GM19035 (cell line): ENCODE data around the gene SLC38A8.

Experiments
- ATAC-seq: cut with Tn5 transposase; IDR thresholded peaks from one replicate; pipeline ENCODE4 v1.9.1; 2021; ENCODE audit not compliant: unreplicated experiment

SLC38A8 gene

DNA sequence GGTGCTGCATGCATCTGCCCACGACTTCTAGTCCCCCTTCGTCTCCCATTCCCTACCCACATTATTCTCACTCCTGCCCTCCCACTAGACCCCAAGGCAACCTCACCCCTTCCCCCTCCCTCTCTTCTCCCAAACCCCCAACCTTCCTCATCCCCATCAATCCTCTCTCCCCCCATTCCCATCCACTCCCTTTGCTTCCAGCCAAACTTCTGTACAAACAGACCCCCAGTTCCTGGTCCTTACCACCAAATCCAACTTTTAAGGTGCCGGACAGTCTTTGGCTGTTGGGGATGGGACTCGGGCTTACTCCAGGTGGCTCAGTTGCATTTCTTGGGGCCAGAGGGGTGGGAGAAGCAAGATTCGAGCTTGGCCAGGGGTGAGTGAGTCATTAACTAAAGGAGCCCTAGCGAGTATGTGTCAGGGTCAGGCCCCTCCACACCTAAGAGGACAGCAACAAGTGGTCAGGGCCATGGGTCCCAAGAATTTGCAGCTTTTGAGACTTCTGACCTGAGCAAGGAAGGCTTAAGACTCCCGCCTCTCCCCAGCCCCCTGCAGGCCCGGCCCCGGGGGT lies at the start of gene SLC38A8:
Gene SLC38A8, minus strand, starts transcription at position 488 of the 571 bp plus-strand sequence. CDS start 638 bp downstream, outside the sequence.
- no peak for ATAC-seq

GRCh38 chr16:84091460-84091859 lies 48.9 kb upstream of the SLC38A8 start:
- ATAC-seq, result no peak

DNA sequence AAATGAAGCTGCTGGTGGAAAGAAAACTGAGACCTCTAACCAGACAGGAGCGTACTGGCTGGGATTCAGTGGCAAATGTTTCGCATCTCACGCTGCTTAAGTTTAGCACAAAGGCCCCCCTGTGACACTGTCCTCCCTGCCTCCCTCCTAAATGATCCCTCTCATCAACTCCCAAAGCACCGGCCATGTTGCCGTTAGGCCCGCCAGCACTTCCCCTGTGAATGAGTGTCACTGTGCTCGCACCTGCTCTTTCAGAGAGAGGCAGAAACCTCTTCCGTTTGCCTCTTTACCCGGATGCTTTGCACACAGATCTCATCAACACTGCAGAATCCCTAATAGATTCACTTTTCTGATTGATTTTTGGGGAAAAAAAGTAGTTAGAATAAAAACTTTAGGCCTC lies 47.6 kb upstream of the SLC38A8 start:
- ATAC-seq, result no peak

DNA sequence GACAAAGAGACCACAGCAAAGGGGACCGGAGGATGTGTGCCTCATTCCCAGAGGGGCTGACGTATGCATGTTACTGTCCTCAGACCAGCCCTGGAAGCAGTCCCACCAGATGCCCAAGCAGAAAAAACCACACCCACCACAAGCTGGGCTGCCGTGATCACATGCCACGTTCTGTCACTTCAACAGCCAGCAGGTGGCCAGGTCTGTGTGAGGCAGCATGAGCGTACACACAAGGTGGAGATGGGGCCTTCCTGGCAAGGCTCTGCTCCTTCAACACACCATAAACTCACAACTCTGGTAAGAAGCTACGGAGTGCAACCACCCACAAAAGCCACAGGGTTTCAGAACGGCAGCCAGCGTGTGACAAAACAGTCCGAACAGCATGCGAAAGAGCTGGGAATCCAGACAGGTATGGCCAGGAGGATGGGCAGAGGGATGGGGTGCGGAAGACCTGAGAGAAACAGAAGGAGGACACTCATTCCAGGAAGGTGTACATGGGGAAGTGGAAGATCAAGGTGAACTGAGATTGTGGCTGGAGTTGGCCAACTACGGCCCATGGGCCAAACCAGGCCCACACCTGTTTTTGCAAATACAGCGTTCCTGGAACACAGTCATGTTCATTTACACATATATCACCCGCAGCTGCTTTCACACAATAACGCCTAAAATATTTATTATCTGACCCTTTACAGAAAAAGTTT lies 46.2 kb upstream of the SLC38A8 start:
- ATAC-seq, result peak; percentile 56

- no peak for ATAC-seq
Measured at GRCh38 chr16:84087466-84088151, 45.0 kb upstream of the SLC38A8 start.

GRCh38 chr16:84087001-84087400 lies 44.4 kb upstream of the SLC38A8 start:
- ATAC-seq, result no peak

- no peak for ATAC-seq
Measured at GRCh38 chr16:84086341-84086740, 43.7 kb upstream of the SLC38A8 start.

DNA sequence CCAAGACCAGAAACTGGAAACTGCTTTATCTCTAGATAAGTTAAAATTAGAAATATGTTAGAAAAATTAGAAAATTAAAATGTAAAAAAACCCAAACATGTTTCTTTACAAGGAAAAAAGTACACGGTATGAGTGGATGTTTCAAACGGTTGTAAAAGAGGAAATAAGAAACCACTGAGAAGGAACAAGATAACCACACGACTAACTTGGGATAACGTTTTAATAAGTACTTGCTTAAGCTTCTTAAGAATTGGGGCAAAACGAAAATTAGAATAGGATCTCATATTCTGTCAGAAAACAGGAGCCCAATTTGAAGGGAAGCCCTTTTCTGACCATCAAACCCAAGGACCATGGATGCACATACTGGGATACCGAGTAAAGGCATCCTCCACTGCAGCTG lies 43.2 kb upstream of the SLC38A8 start:
- ATAC-seq, result no peak

- no peak for ATAC-seq
Measured at GRCh38 chr16:84085271-84085667, 42.7 kb upstream of the SLC38A8 start.

DNA sequence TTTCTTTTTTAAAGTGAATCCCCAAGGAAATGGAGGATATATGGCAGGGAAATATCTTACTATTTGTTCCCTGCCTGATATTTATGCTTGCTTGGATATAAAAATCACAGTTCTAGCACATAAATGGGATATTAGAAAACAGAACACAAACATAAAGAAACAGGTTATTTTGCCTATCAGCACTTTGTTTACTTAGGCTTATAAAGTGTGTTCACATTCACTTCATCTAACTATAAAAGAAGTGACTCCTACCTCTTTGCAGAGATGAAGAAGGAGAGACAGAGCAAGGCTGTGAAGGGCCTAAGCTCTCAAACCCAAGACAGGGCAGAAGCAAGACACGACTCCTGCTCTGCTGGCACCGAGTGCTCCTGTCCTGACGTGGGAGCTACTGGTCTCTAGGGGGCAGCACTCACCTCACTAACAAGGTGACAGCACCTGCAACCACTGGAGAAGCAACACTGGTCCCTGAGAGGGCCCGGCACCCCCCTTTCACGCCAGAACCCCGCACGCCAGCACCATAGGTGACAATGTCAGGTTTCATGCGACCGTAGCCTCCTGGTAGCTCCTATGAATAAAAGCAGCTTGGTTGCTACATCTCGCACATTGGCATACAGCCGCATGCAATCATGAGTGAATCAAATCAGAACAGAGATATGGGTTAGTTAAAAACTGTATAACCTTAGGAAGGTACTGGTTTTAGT lies 42.1 kb upstream of the SLC38A8 start:
- ATAC-seq, result no peak

DNA sequence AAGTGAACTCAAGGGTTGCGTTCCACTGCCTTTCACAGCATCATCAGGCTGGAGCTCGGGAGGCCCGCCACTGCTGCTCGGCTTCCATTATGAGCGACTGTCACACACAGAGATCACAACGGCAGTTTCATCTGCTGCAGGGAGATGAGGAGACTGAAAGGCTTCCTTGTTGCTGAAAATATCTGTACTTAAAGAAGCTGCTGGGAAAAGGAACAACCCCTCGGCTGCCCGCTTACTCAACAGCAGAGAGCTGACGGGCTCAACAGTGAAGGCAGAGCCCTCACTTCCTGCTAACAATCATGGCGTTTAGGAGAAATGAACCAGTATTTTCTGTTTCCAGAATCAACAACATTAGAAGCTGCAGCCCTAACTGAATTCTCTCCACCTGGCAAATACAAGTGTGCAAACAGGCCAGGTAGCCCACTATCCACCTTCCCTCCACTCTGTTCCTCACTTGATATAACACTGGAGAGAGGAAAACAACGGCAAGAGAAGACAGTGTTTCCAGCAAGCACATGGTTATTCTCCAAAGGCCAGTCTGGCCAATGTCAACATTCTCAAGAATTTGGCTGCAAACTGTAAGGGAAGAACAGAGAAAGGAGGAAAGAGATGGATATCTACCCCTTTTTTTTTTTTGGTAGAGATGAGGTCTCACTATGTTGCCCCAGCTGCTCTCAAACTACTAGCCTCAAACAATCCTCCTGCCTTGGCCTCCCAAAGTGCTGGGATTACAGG lies 40.4 kb upstream of the SLC38A8 start:
- no peak for ATAC-seq

DNA sequence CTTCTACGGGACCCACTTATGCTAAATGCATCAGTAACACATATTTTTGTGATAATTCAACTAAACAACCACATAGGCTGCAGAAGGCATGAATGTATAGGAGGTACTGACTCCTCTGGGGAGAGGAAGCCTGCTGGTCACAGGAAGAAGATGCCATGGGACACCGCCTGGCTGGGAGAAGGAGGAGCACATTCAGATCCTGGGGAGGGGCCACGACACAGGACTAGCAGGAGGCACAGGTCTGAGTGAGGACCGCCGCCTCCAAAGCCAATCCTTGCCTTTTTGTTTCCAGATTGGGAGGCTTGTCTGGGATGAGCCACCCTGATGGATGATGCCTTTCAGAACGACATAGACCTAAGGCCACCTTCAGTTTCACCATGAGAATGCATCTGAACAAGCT lies 39.5 kb upstream of the SLC38A8 start:
- no peak for ATAC-seq

DNA sequence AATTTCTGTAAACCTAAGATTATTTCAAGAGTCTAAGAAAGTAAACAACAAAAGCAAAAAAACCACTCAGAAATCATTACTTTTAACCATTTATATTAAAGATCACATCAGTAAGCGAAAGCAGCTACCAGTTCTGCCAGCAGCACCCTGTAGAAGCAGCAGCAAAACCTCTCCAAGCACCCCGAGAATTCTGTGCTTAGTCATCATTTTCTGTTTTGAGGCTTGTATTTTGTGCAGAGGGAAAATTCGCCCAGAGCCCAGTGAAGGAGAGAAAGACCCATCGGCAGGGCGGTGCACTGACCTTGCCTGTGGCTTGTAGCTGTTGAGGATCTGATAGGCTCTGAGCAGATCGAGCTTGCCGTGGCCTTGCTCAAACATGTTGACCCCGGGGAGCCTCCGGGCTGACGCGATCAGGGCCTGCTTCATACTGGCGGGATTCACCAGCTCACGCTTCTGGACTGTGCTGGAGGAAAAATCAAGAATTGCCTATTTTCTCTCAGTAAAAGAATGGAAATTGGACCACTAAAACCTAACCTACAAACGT lies 38.9 kb upstream of the SLC38A8 start:
- ATAC-seq, result no peak

DNA sequence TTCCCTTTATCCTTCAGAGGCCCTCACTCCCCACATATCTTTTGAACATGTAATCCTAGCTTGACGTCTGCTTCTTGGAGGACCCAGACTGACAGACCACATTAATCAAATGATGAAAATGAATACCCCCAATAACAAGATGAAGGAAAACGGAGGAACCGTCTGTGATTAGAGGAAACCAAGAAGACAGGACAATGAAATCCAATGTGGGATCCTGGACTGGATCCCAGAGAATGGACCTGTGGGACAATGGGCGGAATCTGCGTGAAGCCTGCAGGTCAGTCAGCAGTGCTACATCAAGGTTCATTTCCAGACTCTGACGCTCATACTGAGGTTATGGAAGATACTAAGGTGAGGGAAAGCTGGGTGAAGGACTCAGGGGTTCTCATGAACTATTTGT lies 38.2 kb upstream of the SLC38A8 start:
- no peak for ATAC-seq

GRCh38 chr16:84080378-84080777 lies 37.8 kb upstream of the SLC38A8 start:
- no peak for ATAC-seq

DNA sequence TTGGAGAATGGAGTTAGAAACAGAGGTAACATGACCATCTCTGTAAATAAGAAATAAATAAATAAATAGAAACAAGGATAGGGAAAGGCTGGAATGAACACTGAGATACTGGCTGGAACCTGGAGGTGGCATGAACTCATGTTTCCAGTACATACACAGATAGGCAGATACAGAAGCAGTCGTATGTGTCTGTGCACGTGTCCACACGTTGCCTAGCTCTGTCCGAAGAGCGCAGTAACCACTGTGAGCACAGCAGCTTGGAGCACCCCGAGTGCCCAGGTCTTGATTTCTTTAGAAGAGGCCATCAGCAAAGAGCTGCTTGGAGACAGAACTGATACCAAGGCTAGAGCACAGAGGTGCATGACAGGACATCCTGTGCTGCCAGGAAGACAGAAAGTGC lies 37.1 kb upstream of the SLC38A8 start:
- no peak for ATAC-seq

DNA sequence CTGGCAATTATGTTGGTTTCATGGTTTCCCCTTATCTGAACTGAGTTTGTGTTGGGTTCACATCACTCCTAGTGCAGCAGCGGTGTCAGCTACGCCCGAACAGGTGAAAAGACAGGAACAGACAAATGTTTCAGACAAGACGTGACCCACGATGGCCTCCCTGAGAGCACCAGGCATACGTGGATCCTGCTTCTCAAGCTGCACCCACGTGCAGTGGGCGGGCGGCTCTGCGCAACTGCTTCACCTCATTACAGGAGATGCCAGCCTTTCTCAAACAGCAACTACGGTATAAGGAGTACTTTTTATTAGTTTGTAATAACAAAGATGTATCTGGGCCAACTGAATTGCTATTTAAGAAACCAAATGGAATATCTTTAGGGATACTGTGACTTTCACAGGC lies 32.8 kb upstream of the SLC38A8 start:
- ATAC-seq, result no peak

- ATAC-seq, result no peak
Measured at GRCh38 chr16:84074721-84075120, 32.1 kb upstream of the SLC38A8 start.

- no peak for ATAC-seq
Measured at GRCh38 chr16:84072014-84072413, 29.4 kb upstream of the SLC38A8 start.

DNA sequence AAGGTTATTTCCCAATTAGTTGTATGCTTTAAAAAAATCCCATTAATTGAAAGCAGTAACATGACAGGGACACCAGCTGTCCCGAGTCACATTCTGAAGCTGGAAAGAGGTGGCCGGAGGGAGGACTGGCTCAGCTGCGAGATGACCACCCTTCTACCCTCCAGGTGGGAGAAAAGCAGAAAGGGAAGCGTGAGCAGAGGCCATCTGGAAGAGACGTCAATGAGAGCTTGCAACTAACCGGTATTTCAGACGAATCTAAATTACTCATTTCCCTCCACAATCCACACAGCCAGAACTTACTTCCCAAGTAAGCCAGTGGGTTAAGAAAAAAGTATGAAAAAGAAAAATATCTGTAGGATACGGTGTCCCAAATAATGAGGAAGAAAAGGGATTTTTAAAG lies 28.5 kb upstream of the SLC38A8 start:
- ATAC-seq, result no peak

DNA sequence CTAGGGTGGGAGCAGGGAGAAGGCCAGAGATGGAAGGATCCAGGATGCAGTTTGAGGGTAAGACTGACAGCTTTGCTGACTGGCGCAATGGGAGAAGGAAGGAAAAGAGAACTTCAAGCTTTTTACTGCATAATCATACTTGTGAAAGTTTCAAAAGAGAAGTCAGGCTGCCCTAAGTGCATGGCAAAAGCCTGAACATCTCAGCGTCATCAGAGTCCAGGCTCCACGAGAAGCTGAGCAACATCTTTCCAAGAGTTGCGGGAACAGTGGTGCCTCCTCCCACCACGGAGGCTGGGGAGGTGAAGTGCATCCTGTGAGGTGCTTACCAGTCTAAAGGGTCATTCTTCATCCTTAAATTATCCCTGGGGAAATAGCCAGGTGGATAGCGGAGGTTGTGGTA lies 26.9 kb upstream of the SLC38A8 start:
- ATAC-seq, result no peak
